Keratinocyte (primary cell): ENCODE results near the gene IL1RAPL2. TPM values are rescaled to one million over a fixed set of nuclear protein-coding genes. Genes with fewer than 3 reads are reported as not detected.

Source experiments
- DNase-seq: peaks from one replicate; pipeline ENCODE4 v3.0.0-alpha.2; 2011; ENCODE audit warnings: low read depth, missing footprints, low spot score
- FAIRE-seq: peaks from 2 replicates; lab custom pipeline; 2011; peaks lifted over from hg19 to GRCh38; lab: Jason Lieb, UNC
- H2AFZ ChIP-seq: 2 replicates; pipeline ENCODE4 v1.6.0; 2012; ENCODE audit warnings: low read length, control low read depth, inconsistent platforms; ENCODE audit not compliant: control insufficient read depth
- H3K27ac ChIP-seq: 2 replicates; pipeline ENCODE4 v1.5.1; 2011; ENCODE audit warnings: low read length; ENCODE audit not compliant: control insufficient read depth, insufficient read depth
- H3K27me3 ChIP-seq: 3 replicates; pipeline ENCODE4 v1.6.0; 2011; ENCODE audit warnings: low read length; ENCODE audit not compliant: control insufficient read depth, insufficient read depth; ENCODE audit errors: extremely low read depth
- H3K36me3 ChIP-seq, 2 experiments: 2 replicates in 1 of 2; 3 replicates in 1 of 2; pipeline ENCODE4 v1.5.1; 2011; ENCODE audit warnings: low read length in 2 of 2, mild to moderate bottlenecking in 1 of 2; ENCODE audit not compliant: control insufficient read depth in 2 of 2, insufficient read depth in 2 of 2; ENCODE audit errors: extremely low read depth in 1 of 2
- H3K4me1 ChIP-seq: 3 replicates; pipeline ENCODE4 v1.5.1; 2011; ENCODE audit warnings: low read length; ENCODE audit not compliant: control insufficient read depth, insufficient read depth; ENCODE audit errors: extremely low read depth
- H3K4me2 ChIP-seq: 3 replicates; pipeline ENCODE4 v1.6.0; 2011; ENCODE audit warnings: low read depth, low read length; ENCODE audit not compliant: control insufficient read depth, insufficient read depth; ENCODE audit errors: extremely low read depth
- H3K4me3 ChIP-seq, 3 experiments: fragments of 200-600 bp in 1 of 3; sonication (generic) in 1 of 3; 2 replicates in 2 of 3; 3 replicates in 1 of 3; pipeline ENCODE4 v1.5.1; 2011 to 2016; ENCODE audit warnings: low read length in 3 of 3, mild to moderate bottlenecking in 3 of 3, control low read depth in 2 of 3, inconsistent platforms in 1 of 3, low read depth in 1 of 3, mixed read lengths in 1 of 3, mixed run types in 1 of 3, moderate library complexity in 1 of 3; ENCODE audit not compliant: control insufficient read depth in 2 of 3, insufficient read depth in 2 of 3; ENCODE audit errors: extremely low read depth in 1 of 3
- H3K79me2 ChIP-seq: 2 replicates; pipeline ENCODE4 v1.6.0; 2012; ENCODE audit warnings: low read length; ENCODE audit not compliant: control insufficient read depth, insufficient read depth
- H3K9ac ChIP-seq: 3 replicates; pipeline ENCODE4 v1.6.0; 2011; ENCODE audit warnings: low read length; ENCODE audit not compliant: control insufficient read depth, insufficient read depth; ENCODE audit errors: extremely low read depth
- H3K9me1 ChIP-seq: 3 replicates; pipeline ENCODE4 v1.6.0; 2011; ENCODE audit warnings: low read length; ENCODE audit not compliant: control insufficient read depth, insufficient read depth; ENCODE audit errors: extremely low read depth
- H3K9me3 ChIP-seq: 2 replicates; pipeline ENCODE4 v1.5.1; 2012; ENCODE audit warnings: low read depth, low read length; ENCODE audit not compliant: control insufficient read depth
- H4K20me1 ChIP-seq: 3 replicates; pipeline ENCODE4 v1.6.0; 2011; ENCODE audit warnings: low read length; ENCODE audit not compliant: control insufficient read depth, insufficient read depth; ENCODE audit errors: extremely low read depth
- EZH2 ChIP-seq: IDR thresholded peaks from one replicate; pipeline ENCODE4 v1.6.1; 2012; ENCODE audit warnings: inconsistent platforms, mild to moderate bottlenecking, low read length, moderate library complexity
- dilution Hi-C: fragments of 300-500 bp; cut with MboI; formaldehyde crosslinking; loops from one replicate; pipeline ENCODE4 v1.7.0; 2020; ENCODE audit warnings: low sequenced_read_pairs; ENCODE audit not compliant: extremely low pct_ligation_motif_present
- polyA plus RNA-seq, 5 experiments: library from polyadenylated mRNA; depleted of rRNA in 3 of 5; stranded (reverse) in 3 of 5; stranded (forward) in 1 of 5; unstranded in 1 of 5; fragments of >200 nt; gene quantifications; 1 replicate in 1 of 5; 2 replicates in 3 of 5; 3 replicates in 1 of 5; pipeline versions ENCODE4 v1.2.1 to v1.2.3, GENCODE V29; 2011 to 2012; ENCODE audit warnings: missing spikeins in 2 of 5, low read depth in 1 of 5, low replicate concordance in 1 of 5
- TF ChIP-seq, protein P1 (sequence below), 3 experiments: IDR thresholded peaks in 1 of 3; conservative IDR thresholded peaks in 1 of 3; optimal IDR thresholded peaks in 1 of 3; 2 replicates in 2 of 3; 3 replicates in 1 of 3; pipeline versions ENCODE3 to v1.5.1; 2011; ENCODE audit warnings: low read length in 3 of 3, mild to moderate bottlenecking in 3 of 3, moderate library complexity in 2 of 3, control low read depth in 1 of 3, inconsistent platforms in 1 of 3; ENCODE audit not compliant: insufficient read depth in 2 of 3; ENCODE audit errors: extremely low read depth in 1 of 3

Gene IL1RAPL2
- polyA plus RNA-seq, 1 donor (not counting 4 experiments of a cell fraction or from before 2014, with no cell fraction given): 0.24 TPM

DNA sequence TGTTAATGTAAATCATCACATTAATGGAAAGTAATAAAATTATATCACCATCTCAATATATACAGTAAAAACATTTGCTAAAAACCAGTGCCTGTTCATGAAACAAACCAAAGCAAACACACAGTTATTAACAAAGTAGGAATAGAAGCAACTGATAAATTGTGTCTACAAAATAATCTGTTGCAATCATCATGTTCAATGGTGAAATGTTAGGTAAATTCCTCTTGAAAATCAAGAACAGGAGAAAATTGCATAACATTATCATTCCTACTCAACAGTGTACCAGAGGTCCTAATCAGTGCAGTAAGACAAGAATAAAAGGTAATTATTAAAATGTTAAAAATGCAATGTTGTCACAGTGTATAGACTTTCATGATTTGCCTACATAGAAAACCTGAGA is 402.2 kb downstream of the IL1RAPL2 start:
- H3K9me3 ChIP-seq: no peaks in the 10 kb centered on the region
- FAIRE-seq (no peak), DNase-seq (no peak)
- no peaks in the 10 kb centered on the region for H4K20me1 ChIP-seq
- no peaks in the 10 kb centered on the region for H3K9me1 ChIP-seq
- no peak overlapping the region for H3K27ac ChIP-seq
- H2AFZ ChIP-seq: no peak overlapping the region
- H3K36me3 ChIP-seq: no peaks in the 10 kb centered on the region
- no peak overlapping the region for H3K9ac ChIP-seq
- H3K4me1 ChIP-seq: no peaks in the 10 kb centered on the region
- dilution Hi-C loops: no loop called here
- no peaks in the 10 kb centered on the region for H3K79me2 ChIP-seq
- no peaks in the 10 kb centered on the region for H3K27me3 ChIP-seq
- no peak overlapping the region for H3K4me3 ChIP-seq
- no peak overlapping the region for H3K4me2 ChIP-seq
- TF ChIP-seq, protein P1, sequence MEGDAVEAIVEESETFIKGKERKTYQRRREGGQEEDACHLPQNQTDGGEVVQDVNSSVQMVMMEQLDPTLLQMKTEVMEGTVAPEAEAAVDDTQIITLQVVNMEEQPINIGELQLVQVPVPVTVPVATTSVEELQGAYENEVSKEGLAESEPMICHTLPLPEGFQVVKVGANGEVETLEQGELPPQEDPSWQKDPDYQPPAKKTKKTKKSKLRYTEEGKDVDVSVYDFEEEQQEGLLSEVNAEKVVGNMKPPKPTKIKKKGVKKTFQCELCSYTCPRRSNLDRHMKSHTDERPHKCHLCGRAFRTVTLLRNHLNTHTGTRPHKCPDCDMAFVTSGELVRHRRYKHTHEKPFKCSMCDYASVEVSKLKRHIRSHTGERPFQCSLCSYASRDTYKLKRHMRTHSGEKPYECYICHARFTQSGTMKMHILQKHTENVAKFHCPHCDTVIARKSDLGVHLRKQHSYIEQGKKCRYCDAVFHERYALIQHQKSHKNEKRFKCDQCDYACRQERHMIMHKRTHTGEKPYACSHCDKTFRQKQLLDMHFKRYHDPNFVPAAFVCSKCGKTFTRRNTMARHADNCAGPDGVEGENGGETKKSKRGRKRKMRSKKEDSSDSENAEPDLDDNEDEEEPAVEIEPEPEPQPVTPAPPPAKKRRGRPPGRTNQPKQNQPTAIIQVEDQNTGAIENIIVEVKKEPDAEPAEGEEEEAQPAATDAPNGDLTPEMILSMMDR (optimal IDR thresholded peaks at IDR 0.05 in 1 of 3, IDR thresholded peaks at IDR 0.05 in 1 of 3, conservative IDR thresholded peaks at IDR 0.05 in 1 of 3; ENCODE audit: extremely low read depth in 1 of 3, insufficient read depth in 2 of 3, low read length in 3 of 3): no peak
- no peak for TF ChIP-seq EZH2

DNA sequence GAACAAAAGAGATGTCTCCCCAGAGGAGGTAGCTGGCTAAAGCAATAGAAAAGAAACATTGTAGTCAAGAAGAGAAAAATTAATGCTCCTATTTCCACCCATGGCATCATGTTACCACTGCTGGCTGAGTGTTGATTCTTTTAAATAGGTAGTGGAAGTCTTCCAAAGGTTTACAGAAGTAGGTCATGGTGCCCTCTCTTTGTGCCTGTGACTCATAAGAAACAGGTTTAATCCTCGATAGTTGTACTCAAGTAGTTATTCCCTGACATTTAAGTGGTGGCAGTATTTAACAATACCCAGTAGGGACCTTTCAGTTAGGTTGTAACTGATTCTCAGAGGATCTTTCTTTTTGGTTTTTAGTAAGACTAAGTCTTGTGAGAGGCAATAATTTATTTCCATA is 406.7 kb downstream of the IL1RAPL2 start:
- dilution Hi-C loops: no loop called here
- no peak overlapping the region for H3K4me2 ChIP-seq
- no peak for FAIRE-seq

More for the DNA sequence above, 406.7 kb downstream of the IL1RAPL2 start:
- H3K4me3 ChIP-seq: no peak overlapping the region
- H4K20me1 ChIP-seq: no peaks in the 10 kb centered on the region
- no peaks in the 10 kb centered on the region for H3K36me3 ChIP-seq
- TF ChIP-seq EZH2: no peak
- TF ChIP-seq, protein P1 (optimal IDR thresholded peaks at IDR 0.05 in 1 of 3, IDR thresholded peaks at IDR 0.05 in 1 of 3, conservative IDR thresholded peaks at IDR 0.05 in 1 of 3; ENCODE audit: extremely low read depth in 1 of 3, insufficient read depth in 2 of 3, low read length in 3 of 3): no peak
- no peaks in the 10 kb centered on the region for H3K79me2 ChIP-seq
- H3K27ac ChIP-seq: no peak overlapping the region
- no peaks in the 10 kb centered on the region for H3K4me1 ChIP-seq
- peaks cover 6% of the 10 kb centered on the region for H3K27me3 ChIP-seq
- no peak overlapping the region for H2AFZ ChIP-seq
- H3K9me1 ChIP-seq: no peaks in the 10 kb centered on the region
- H3K9ac ChIP-seq: no peak overlapping the region
- H3K9me3 ChIP-seq: no peaks in the 10 kb centered on the region
- DNase-seq: no peak
